GM12878 (cell line): ENCODE data around the gene PATZ1. TPM values are rescaled to one million over a fixed set of nuclear protein-coding genes. Genes with fewer than 3 reads are reported as not detected.

Experiments used
- ATAC-seq: fragments of 200-7000 bp; cut with Tn5 transposase; 3 replicates; pipeline ENCODE4 v1.9.1; 2020; ENCODE audit warnings: mild to moderate bottlenecking, moderate library complexity
- BruUV-seq: library from RNA; stranded (reverse); fragments of 400-500 nt; replicated peaks from 2 replicates; lab custom pipeline; 2021; lab: Mats Ljungman, UMichigan
- CTCF ChIA-PET: fragments of 300-600 bp; sonication (Branson Sonifier 250); formaldehyde crosslinking; extraction: SDS; loops from one replicate; lab custom pipeline; 2021; ENCODE audit warnings: inconsistent platforms; lab: Yijun Ruan, JAX
- POLR2A ChIA-PET: fragments of 350-600 bp; formaldehyde crosslinking; extraction: SDS; loops from one replicate; lab custom pipeline; 2021; ENCODE audit warnings: inconsistent platforms; lab: Charles Lee
- RAD21 ChIA-PET: fragments of 300-600 bp; sonication (Branson Sonifier 250); formaldehyde crosslinking; loops from one replicate; lab custom pipeline; 2023; ENCODE audit warnings: antibody characterized with exemption; ENCODE audit not compliant: unreplicated experiment; lab: Charles Lee
- SMC1A ChIA-PET: fragments of 300-600 bp; sonication (Branson Sonifier 250); formaldehyde crosslinking; loops from one replicate; lab custom pipeline; 2023; ENCODE audit not compliant: unreplicated experiment, uncharacterized antibody; lab: Charles Lee
- DNase-seq: peaks from one replicate; pipeline ENCODE4 v3.0.0-alpha.2; 2011; ENCODE audit warnings: low read depth, low spot score
- FAIRE-seq: peaks from 3 replicates; lab custom pipeline; 2011; peaks lifted over from hg19 to GRCh38; lab: Jason Lieb, UNC
- H2AFZ ChIP-seq: 2 replicates; pipeline ENCODE4 v1.6.0; 2011; ENCODE audit warnings: low read depth, low read length, control low read depth; ENCODE audit not compliant: control insufficient read depth
- H3K27ac ChIP-seq: 2 replicates; pipeline ENCODE4 v1.5.1; 2011; ENCODE audit warnings: control low read depth; ENCODE audit not compliant: control insufficient read depth, insufficient read depth
- H3K27me3 ChIP-seq, 2 experiments: replicated peaks in 1 of 2; 2 replicates each; pipeline versions ENCODE4 v1.6.0 to v1.6.1; 2011; ENCODE audit warnings: low read length in 1 of 2; ENCODE audit not compliant: control insufficient read depth in 2 of 2, insufficient read depth in 2 of 2
- H3K36me3 ChIP-seq, 2 experiments: 2 replicates each; pipeline ENCODE4 v1.5.1; 2011; ENCODE audit warnings: low read length in 1 of 2; ENCODE audit not compliant: control insufficient read depth in 2 of 2, insufficient read depth in 2 of 2
- H3K4me1 ChIP-seq: 2 replicates; pipeline ENCODE4 v1.6.1; 2011; ENCODE audit warnings: mild to moderate bottlenecking, low read length, moderate library complexity, mixed read lengths; ENCODE audit not compliant: control insufficient read depth, insufficient read depth
- H3K4me2 ChIP-seq: 2 replicates; pipeline ENCODE4 v1.6.0; 2011; ENCODE audit warnings: control low read depth; ENCODE audit not compliant: control insufficient read depth, insufficient read depth
- H3K4me3 ChIP-seq: fragments of 200-600 bp; sonication (generic); 2 replicates; pipeline ENCODE4 v1.5.1; 2016
- H3K79me2 ChIP-seq: 2 replicates; pipeline ENCODE4 v1.6.0; 2011; ENCODE audit warnings: low read length; ENCODE audit not compliant: control insufficient read depth, insufficient read depth
- H3K9ac ChIP-seq: 2 replicates; pipeline ENCODE4 v1.8.0; 2011; ENCODE audit warnings: low read length, control low read depth, mixed read lengths; ENCODE audit not compliant: control insufficient read depth, insufficient read depth
- H3K9me3 ChIP-seq: replicated peaks from 3 replicates; pipeline ENCODE4 v1.5.1; 2011; ENCODE audit warnings: mild to moderate bottlenecking, low read length; ENCODE audit not compliant: control insufficient read depth, insufficient read depth
- H4K20me1 ChIP-seq: 2 replicates; pipeline ENCODE4 v1.6.0; 2011; ENCODE audit not compliant: control insufficient read depth, insufficient read depth
- ATF2 ChIP-seq: IDR thresholded peaks from 2 replicates; pipeline ENCODE4 v1.6.1; 2012; ENCODE audit warnings: low read length, inconsistent platforms
- CREB1 ChIP-seq: IDR thresholded peaks from 2 replicates; pipeline ENCODE4 v1.6.1; 2012; ENCODE audit warnings: low read depth, mild to moderate bottlenecking, inconsistent platforms
- E4F1 ChIP-seq: fragments of 450-650 bp; IDR thresholded peaks from 2 replicates; pipeline ENCODE4 v1.6.1; 2018; ENCODE audit warnings: borderline replicate concordance, mild to moderate bottlenecking; ENCODE audit not compliant: partially characterized antibody
- FOS ChIP-seq: IDR thresholded peaks from 3 replicates; pipeline ENCODE4 v1.6.1; 2011; ENCODE audit warnings: borderline replicate concordance; ENCODE audit not compliant: insufficient read length; ENCODE audit errors: extremely low read depth
- MYB ChIP-seq: fragments of 150-350 bp; IDR thresholded peaks from 2 replicates; pipeline ENCODE4 v1.6.1; 2014; ENCODE audit warnings: mild to moderate bottlenecking, low read depth, low read length, borderline replicate concordance
- POLR2AphosphoS2 ChIP-seq: IDR thresholded peaks from 2 replicates; pipeline ENCODE4 v1.6.1; 2011; ENCODE audit warnings: low read depth, mild to moderate bottlenecking, low read length, improper control_type of control experiment, moderate library complexity
- RAD51 ChIP-seq: fragments of 450-650 bp; IDR thresholded peaks from 2 replicates; pipeline ENCODE4 v1.6.1; 2016; ENCODE audit warnings: moderate library complexity, mild to moderate bottlenecking, inconsistent platforms
- RBBP5 ChIP-seq: fragments of 200-600 bp; sonication (generic); conservative IDR thresholded peaks from 2 replicates; pipeline ENCODE4 v1.6.1; 2016
- ZBED1 ChIP-seq: IDR thresholded peaks from 2 replicates; pipeline ENCODE4 v1.6.1; 2016; ENCODE audit warnings: borderline replicate concordance
- ZBTB11 ChIP-seq: fragments of 450-650 bp; formaldehyde crosslinking; IDR thresholded peaks from 2 replicates; pipeline ENCODE4 v1.5.0; 2022; ENCODE audit warnings: mild to moderate bottlenecking, missing genetic modification characterization
- WGBS: methylation state at CpG from one replicate; pipeline ENCODE4 v1.1.6; 2016; ENCODE audit warnings: low lambda C conversion rate; ENCODE audit not compliant: insufficient replicate concordance, insufficient coverage; ENCODE audit errors: missing lambda C conversion rate; 5-methylcytosine and 5-hydroxymethylcytosine counted together
- in situ Hi-C: fragments of 300-500 bp; cut with MboI; formaldehyde crosslinking; loops from 9 replicates; pipeline ENCODE4 v1.14.3; 2018; ENCODE audit warnings: mixed read lengths
- intact Hi-C: fragments of 100-400 bp; cut with micrococcal nuclease; formaldehyde crosslinking; loops from one replicate; pipeline ENCODE4 v1.14.2; 2022; ENCODE audit not compliant: unreplicated experiment
- polyA plus RNA-seq, 11 experiments: library from polyadenylated mRNA; depleted of rRNA in 4 of 11; unstranded in 6 of 11; stranded (reverse) in 5 of 11; fragments of >200 nt; fragmentation: Nextera tagmentation in 4 of 11; fragmentation: Illumina TruSeq in 1 of 11; extraction: Ambion mirVana in 4 of 11; extraction: Trizol in 1 of 11; gene quantifications; 1 replicate in 1 of 11; 2 replicates in 10 of 11; pipeline versions ENCODE4 v1.2.1 to v1.2.3, GENCODE V29; 2011 to 2016; ENCODE audit warnings: inconsistent platforms in 2 of 11, missing spikeins in 2 of 11, low read depth in 1 of 11
- total RNA-seq, 4 experiments: library from RNA; depleted of rRNA in 3 of 4; stranded (reverse); fragments of >200 nt in 3 of 4; fragmentation: Illumina TruSeq in 1 of 4; extraction: Trizol in 1 of 4; gene quantifications; 2 replicates each; pipeline versions ENCODE4 v1.2.1 to v1.2.3, GENCODE V29; 2013 to 2021
- TF ChIP-seq, protein P1 (sequence below): IDR thresholded peaks from 2 replicates; pipeline ENCODE4 v1.6.1; 2011; ENCODE audit warnings: borderline replicate concordance, low read depth, mild to moderate bottlenecking, moderate library complexity, mixed read lengths, low read length; ENCODE audit not compliant: insufficient read depth; ENCODE audit errors: extremely low read length
- TF ChIP-seq, protein P2 (sequence below): IDR thresholded peaks from 2 replicates; pipeline ENCODE4 v1.6.1; 2011; ENCODE audit warnings: low read depth, mild to moderate bottlenecking, low read length, moderate library complexity, borderline replicate concordance; ENCODE audit errors: extremely low read depth

Gene PATZ1
- total and polyA plus RNA-seq, 10 of the 15 experiments (the other 5 are each of a cell fraction or from before 2014, with no cell fraction given): 3.6 to 32.7 (median 13.9) TPM

- peak; percentile 58 for ATAC-seq
- in situ Hi-C loops (loop anchor here (5.0 kb wide), 1 partner anchor 50 kb away; the partner anchor contains the start of gene DRG1), intact Hi-C loops (loop anchor here (2.0 to 5.0 kb wide), 3 partner anchors 50 to 405 kb away; partner anchors contain the start of genes DEPDC5, DRG1 and PRR14L)
- under 1% methylated on average over 50 of the region's 50 CpGs for WGBS
- Histone ChIP-seq H3K27me3 (no peaks in the 10 kb centered on the region), H3K79me2 (peaks cover 33% of the 10 kb centered on the region), H3K9me3 (no peaks in the 10 kb centered on the region), H4K20me1 (peaks cover 5% of the 10 kb centered on the region; the same call in 1 of the 2 replicates), H3K4me2 (peak overlapping the region; percentile 75), H2AFZ (peak overlapping the region; percentile 82), H3K9ac (peak overlapping the region; percentile 87), H3K4me1 (peaks cover 12% of the 10 kb centered on the region), H3K4me3 (peak overlapping the region; percentile 85), H3K27ac (peak overlapping the region; percentile 93), H3K36me3 (peaks cover 0 to 3% of the 10 kb centered on the region in 2 experiments; a peak in 2 of 4 replicates)
- BruUV-seq: no TSS peak
- CTCF ChIA-PET: interaction anchor here (1.1 to 1.4 kb wide), 3 partner anchors 49 to 287 kb away, joined by 3 to 5 read pairs (median 4); no protein-coding TSS in a partner anchor
- DNase-seq: no peak
- FAIRE-seq: peak; percentile 49
- POLR2A ChIA-PET: interaction anchor here (0.6 to 1.7 kb wide), 7 partner anchors 11 to 1743 kb away, joined by 3 to 7 read pairs (median 4); partner anchors contain the start of genes DRG1 and LIMK2
- RAD21 ChIA-PET: interaction anchor here (1.2 to 1.6 kb wide), 4 partner anchors 55 to 148 kb away, joined by 4 to 6 read pairs (median 4); partner anchors contain the start of gene PIK3IP1
- SMC1A ChIA-PET: interaction anchor here (0.8 to 1.5 kb wide), 4 partner anchors 28 to 284 kb away, joined by 3 to 4 read pairs (median 3); no protein-coding TSS in a partner anchor
- TF ChIP-seq, protein P1, sequence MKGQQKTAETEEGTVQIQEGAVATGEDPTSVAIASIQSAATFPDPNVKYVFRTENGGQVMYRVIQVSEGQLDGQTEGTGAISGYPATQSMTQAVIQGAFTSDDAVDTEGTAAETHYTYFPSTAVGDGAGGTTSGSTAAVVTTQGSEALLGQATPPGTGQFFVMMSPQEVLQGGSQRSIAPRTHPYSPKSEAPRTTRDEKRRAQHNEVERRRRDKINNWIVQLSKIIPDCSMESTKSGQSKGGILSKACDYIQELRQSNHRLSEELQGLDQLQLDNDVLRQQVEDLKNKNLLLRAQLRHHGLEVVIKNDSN: no peak
- TF ChIP-seq ATF2 (no peak), ZBTB11 (CRISPR knock-in tag) (no peak), POLR2AphosphoS2 (no peak), E4F1 (no peak), CREB1 (no peak; the same call in 1 of the 2 replicates), RBBP5 (no peak), MYB (no peak), RAD51 (no peak), ZBED1 (no peak; the same call in 1 of the 2 replicates), FOS (no peak)
- TF ChIP-seq, protein P2, sequence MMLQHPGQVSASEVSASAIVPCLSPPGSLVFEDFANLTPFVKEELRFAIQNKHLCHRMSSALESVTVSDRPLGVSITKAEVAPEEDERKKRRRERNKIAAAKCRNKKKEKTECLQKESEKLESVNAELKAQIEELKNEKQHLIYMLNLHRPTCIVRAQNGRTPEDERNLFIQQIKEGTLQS: no peak
Observed at GRCh38 chr22:31347251-31348008, 1.3 kb upstream of the PATZ1 start.
